ENCODE results near the gene GTPBP3. TPM values are rescaled to one million over a fixed set of nuclear protein-coding genes. Genes with fewer than 3 reads are reported as not detected.

The GTPBP3 gene
- total RNA-seq, 2 experiments from 2014 or later, result 55.8 to 56.8 TPM

GRCh38 chr19:17391371-17392151 lies 54.2 kb downstream of the GTPBP3 start:
- CTCF ChIA-PET, result interaction anchor here (0.7 to 1.4 kb wide), 5 partner anchors 14 to 190 kb away, joined by 3 to 7 read pairs (median 5); partner anchors contain the start of gene BST2
- POLR2A ChIA-PET, result no interaction called here

Other genes with a start within 250 kb of the GTPBP3 start
- 10 to 100 TPM; 25.7 to 26.4 TPM for gene USE1, start 122.2 kb upstream of the GTPBP3 start, total RNA-seq
- gene OCEL1, start 111.3 kb upstream of the GTPBP3 start, total RNA-seq, result 10 to 100 TPM; 20.4 to 22.9 TPM
- gene NR2F6, start 91.6 kb upstream of the GTPBP3 start, total RNA-seq, result 10 to 100 TPM in 1 of 2 experiments, 1 to 10 TPM in 1; 9.7 to 10.3 TPM
- under 1 TPM in 1 of 2 experiments, not detected in 1; 0.06 TPM for gene USHBP1, start 72.8 kb upstream of the GTPBP3 start, total RNA-seq
- gene BABAM1, start 70.1 kb upstream of the GTPBP3 start, total RNA-seq, result 100 to 1,000 TPM; 129 to 131 TPM
- 10 to 100 TPM; 20.6 to 21.0 TPM for gene ANKLE1, start 55.7 kb upstream of the GTPBP3 start, total RNA-seq
- 1 to 10 TPM; 4.9 to 5.6 TPM for gene ABHD8, start 34.1 kb upstream of the GTPBP3 start, total RNA-seq
- 100 to 1,000 TPM; 126 to 132 TPM for gene MRPL34, start 31.7 kb upstream of the GTPBP3 start, total RNA-seq
- 10 to 100 TPM; 44.1 to 45.9 TPM for gene DDA1, start 28.0 kb upstream of the GTPBP3 start, total RNA-seq
- gene ANO8, start 2.7 kb upstream of the GTPBP3 start, total RNA-seq, result 1 to 10 TPM; 3.2 TPM
- gene PLVAP, start 39.8 kb downstream of the GTPBP3 start, total RNA-seq, result not detected
- gene CCDC194, start 56.6 kb downstream of the GTPBP3 start, total RNA-seq, result 1 to 10 TPM; 1.3 to 1.4 TPM
- 100 to 1,000 TPM; 121 to 126 TPM for gene BST2, start 68.1 kb downstream of the GTPBP3 start, total RNA-seq
- 10 to 100 TPM; 36.1 to 38.2 TPM for gene MVB12A, start 82.5 kb downstream of the GTPBP3 start, total RNA-seq
- gene TMEM221, start 111.1 kb downstream of the GTPBP3 start, total RNA-seq, result not detected
- gene NXNL1, start 123.4 kb downstream of the GTPBP3 start, total RNA-seq, result not detected
- 1 to 10 TPM; 2.5 to 3.2 TPM for gene SLC27A1, start 133.0 kb downstream of the GTPBP3 start, total RNA-seq
- 10 to 100 TPM; 57.9 to 61.9 TPM for gene PGLS, start 174.1 kb downstream of the GTPBP3 start, total RNA-seq
- 100 to 1,000 TPM in 1 of 2 experiments, 10 to 100 TPM in 1; 97.2 to 100 TPM for gene COLGALT1, start 218.1 kb downstream of the GTPBP3 start, total RNA-seq